Keratinocyte (primary cell): ENCODE measurements around the gene ATP7B. TPM values are rescaled to one million over a fixed set of nuclear protein-coding genes. Genes with fewer than 3 reads are reported as not detected.

Experiments used
- DNase-seq: peaks from one replicate; pipeline ENCODE4 v3.0.0-alpha.2; 2011; ENCODE audit warnings: low read depth, missing footprints, low spot score
- FAIRE-seq: peaks from 2 replicates; lab custom pipeline; 2011; peaks lifted over from hg19 to GRCh38; lab: Jason Lieb, UNC
- H2AFZ ChIP-seq: 2 replicates; pipeline ENCODE4 v1.6.0; 2012; ENCODE audit warnings: low read length, control low read depth, inconsistent platforms; ENCODE audit not compliant: control insufficient read depth
- H3K27ac ChIP-seq: 2 replicates; pipeline ENCODE4 v1.5.1; 2011; ENCODE audit warnings: low read length; ENCODE audit not compliant: control insufficient read depth, insufficient read depth
- H3K27me3 ChIP-seq: 3 replicates; pipeline ENCODE4 v1.6.0; 2011; ENCODE audit warnings: low read length; ENCODE audit not compliant: control insufficient read depth, insufficient read depth; ENCODE audit errors: extremely low read depth
- H3K36me3 ChIP-seq, 2 experiments: 2 replicates in 1 of 2; 3 replicates in 1 of 2; pipeline ENCODE4 v1.5.1; 2011; ENCODE audit warnings: low read length in 2 of 2, mild to moderate bottlenecking in 1 of 2; ENCODE audit not compliant: control insufficient read depth in 2 of 2, insufficient read depth in 2 of 2; ENCODE audit errors: extremely low read depth in 1 of 2
- H3K4me1 ChIP-seq: 3 replicates; pipeline ENCODE4 v1.5.1; 2011; ENCODE audit warnings: low read length; ENCODE audit not compliant: control insufficient read depth, insufficient read depth; ENCODE audit errors: extremely low read depth
- H3K4me2 ChIP-seq: 3 replicates; pipeline ENCODE4 v1.6.0; 2011; ENCODE audit warnings: low read depth, low read length; ENCODE audit not compliant: control insufficient read depth, insufficient read depth; ENCODE audit errors: extremely low read depth
- H3K4me3 ChIP-seq, 3 experiments: fragments of 200-600 bp in 1 of 3; sonication (generic) in 1 of 3; 2 replicates in 2 of 3; 3 replicates in 1 of 3; pipeline ENCODE4 v1.5.1; 2011 to 2016; ENCODE audit warnings: low read length in 3 of 3, mild to moderate bottlenecking in 3 of 3, control low read depth in 2 of 3, inconsistent platforms in 1 of 3, low read depth in 1 of 3, mixed read lengths in 1 of 3, mixed run types in 1 of 3, moderate library complexity in 1 of 3; ENCODE audit not compliant: control insufficient read depth in 2 of 3, insufficient read depth in 2 of 3; ENCODE audit errors: extremely low read depth in 1 of 3
- H3K79me2 ChIP-seq: 2 replicates; pipeline ENCODE4 v1.6.0; 2012; ENCODE audit warnings: low read length; ENCODE audit not compliant: control insufficient read depth, insufficient read depth
- H3K9ac ChIP-seq: 3 replicates; pipeline ENCODE4 v1.6.0; 2011; ENCODE audit warnings: low read length; ENCODE audit not compliant: control insufficient read depth, insufficient read depth; ENCODE audit errors: extremely low read depth
- H3K9me1 ChIP-seq: 3 replicates; pipeline ENCODE4 v1.6.0; 2011; ENCODE audit warnings: low read length; ENCODE audit not compliant: control insufficient read depth, insufficient read depth; ENCODE audit errors: extremely low read depth
- H3K9me3 ChIP-seq: 2 replicates; pipeline ENCODE4 v1.5.1; 2012; ENCODE audit warnings: low read depth, low read length; ENCODE audit not compliant: control insufficient read depth
- H4K20me1 ChIP-seq: 3 replicates; pipeline ENCODE4 v1.6.0; 2011; ENCODE audit warnings: low read length; ENCODE audit not compliant: control insufficient read depth, insufficient read depth; ENCODE audit errors: extremely low read depth
- EZH2 ChIP-seq: IDR thresholded peaks from one replicate; pipeline ENCODE4 v1.6.1; 2012; ENCODE audit warnings: inconsistent platforms, mild to moderate bottlenecking, low read length, moderate library complexity
- dilution Hi-C: fragments of 300-500 bp; cut with MboI; formaldehyde crosslinking; loops from one replicate; pipeline ENCODE4 v1.7.0; 2020; ENCODE audit warnings: low sequenced_read_pairs; ENCODE audit not compliant: extremely low pct_ligation_motif_present
- polyA plus RNA-seq, 5 experiments: library from polyadenylated mRNA; depleted of rRNA in 3 of 5; stranded (reverse) in 3 of 5; stranded (forward) in 1 of 5; unstranded in 1 of 5; fragments of >200 nt; gene quantifications; 1 replicate in 1 of 5; 2 replicates in 3 of 5; 3 replicates in 1 of 5; pipeline versions ENCODE4 v1.2.1 to v1.2.3, GENCODE V29; 2011 to 2012; ENCODE audit warnings: missing spikeins in 2 of 5, low read depth in 1 of 5, low replicate concordance in 1 of 5
- TF ChIP-seq, protein P1 (sequence below), 3 experiments: IDR thresholded peaks in 1 of 3; conservative IDR thresholded peaks in 1 of 3; optimal IDR thresholded peaks in 1 of 3; 2 replicates in 2 of 3; 3 replicates in 1 of 3; pipeline versions ENCODE3 to v1.5.1; 2011; ENCODE audit warnings: low read length in 3 of 3, mild to moderate bottlenecking in 3 of 3, moderate library complexity in 2 of 3, control low read depth in 1 of 3, inconsistent platforms in 1 of 3; ENCODE audit not compliant: insufficient read depth in 2 of 3; ENCODE audit errors: extremely low read depth in 1 of 3

ATP7B gene
- polyA plus RNA-seq, 1 donor (not counting 4 experiments of a cell fraction or from before 2014, with no cell fraction given) = 5.2 TPM

DNA sequence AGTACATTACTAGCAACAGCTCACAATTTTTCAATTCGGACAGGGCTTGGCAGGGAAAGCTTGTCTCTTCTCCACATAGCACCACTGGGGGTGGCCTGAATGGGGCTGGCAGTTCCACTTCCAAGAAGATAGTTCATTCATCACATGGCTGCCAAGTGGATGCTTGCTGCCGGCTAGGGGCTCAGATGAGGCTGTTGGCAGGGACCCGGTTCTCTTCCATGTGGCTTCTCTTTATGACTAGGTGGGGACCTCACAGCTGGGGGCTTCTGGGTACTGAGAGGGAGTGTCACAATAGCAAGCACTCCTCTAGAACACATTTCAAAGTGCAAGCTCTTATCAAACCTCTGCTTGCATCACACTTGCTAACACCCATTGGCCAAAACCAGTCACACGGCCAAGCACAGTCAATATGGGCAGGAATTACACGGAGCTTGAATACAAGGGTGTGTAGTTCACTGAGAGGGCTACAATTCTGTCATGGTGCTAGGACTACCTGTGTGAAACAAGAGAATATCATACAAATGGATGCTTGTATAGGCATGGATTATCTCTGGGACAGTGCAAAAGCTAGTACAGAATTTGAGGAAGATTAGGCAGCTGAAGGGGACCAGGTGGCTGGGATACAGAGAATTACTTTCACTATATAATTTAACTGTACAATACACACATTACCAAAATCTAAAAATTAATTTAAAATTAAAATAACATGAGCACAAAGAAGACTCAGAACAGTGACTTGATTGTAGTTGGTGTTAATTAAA is 32.3 kb downstream of the ATP7B start:
- H3K79me2 ChIP-seq = no peaks in the 10 kb centered on the region
- no peaks in the 10 kb centered on the region for H4K20me1 ChIP-seq
- H3K27me3 ChIP-seq = no peaks in the 10 kb centered on the region
- no peaks in the 10 kb centered on the region for H3K9me1 ChIP-seq
- peaks cover 0 to 3% of the 10 kb centered on the region in 2 experiments for H3K36me3 ChIP-seq
- no peaks in the 10 kb centered on the region for H3K9me3 ChIP-seq
- no peak overlapping the region for H3K4me3 ChIP-seq
- TF ChIP-seq, protein P1, sequence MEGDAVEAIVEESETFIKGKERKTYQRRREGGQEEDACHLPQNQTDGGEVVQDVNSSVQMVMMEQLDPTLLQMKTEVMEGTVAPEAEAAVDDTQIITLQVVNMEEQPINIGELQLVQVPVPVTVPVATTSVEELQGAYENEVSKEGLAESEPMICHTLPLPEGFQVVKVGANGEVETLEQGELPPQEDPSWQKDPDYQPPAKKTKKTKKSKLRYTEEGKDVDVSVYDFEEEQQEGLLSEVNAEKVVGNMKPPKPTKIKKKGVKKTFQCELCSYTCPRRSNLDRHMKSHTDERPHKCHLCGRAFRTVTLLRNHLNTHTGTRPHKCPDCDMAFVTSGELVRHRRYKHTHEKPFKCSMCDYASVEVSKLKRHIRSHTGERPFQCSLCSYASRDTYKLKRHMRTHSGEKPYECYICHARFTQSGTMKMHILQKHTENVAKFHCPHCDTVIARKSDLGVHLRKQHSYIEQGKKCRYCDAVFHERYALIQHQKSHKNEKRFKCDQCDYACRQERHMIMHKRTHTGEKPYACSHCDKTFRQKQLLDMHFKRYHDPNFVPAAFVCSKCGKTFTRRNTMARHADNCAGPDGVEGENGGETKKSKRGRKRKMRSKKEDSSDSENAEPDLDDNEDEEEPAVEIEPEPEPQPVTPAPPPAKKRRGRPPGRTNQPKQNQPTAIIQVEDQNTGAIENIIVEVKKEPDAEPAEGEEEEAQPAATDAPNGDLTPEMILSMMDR (optimal IDR thresholded peaks at IDR 0.05 in 1 of 3, IDR thresholded peaks at IDR 0.05 in 1 of 3, conservative IDR thresholded peaks at IDR 0.05 in 1 of 3; ENCODE audit: extremely low read depth in 1 of 3, insufficient read depth in 2 of 3, low read length in 3 of 3) = no peak
- TF ChIP-seq EZH2 = no peak
- no peak overlapping the region for H3K9ac ChIP-seq
- no peak overlapping the region for H3K27ac ChIP-seq
- DNase-seq = no peak
- H2AFZ ChIP-seq = no peak overlapping the region
- no peaks in the 10 kb centered on the region for H3K4me1 ChIP-seq
- no peak for FAIRE-seq
- H3K4me2 ChIP-seq = no peak overlapping the region
- dilution Hi-C loops = no loop called here

DNA sequence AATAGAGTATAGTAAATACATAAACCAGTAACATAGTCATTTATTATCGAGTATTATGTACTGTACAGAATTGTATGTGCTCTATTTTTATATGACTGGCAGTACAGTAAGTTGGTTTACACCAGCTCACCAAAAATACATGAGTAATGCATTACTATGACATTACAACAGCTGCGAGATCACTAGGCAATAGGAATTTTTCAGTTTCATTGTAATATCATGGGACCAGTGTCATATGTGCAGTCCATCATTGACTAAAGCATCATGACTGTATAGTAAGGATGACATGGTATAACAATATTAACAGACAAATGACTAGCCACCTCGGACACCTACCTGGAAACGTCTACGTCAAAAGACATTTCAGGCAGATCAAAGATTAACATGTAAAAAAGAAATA is 33.6 kb downstream of the ATP7B start:
- peaks cover 0 to 3% of the 10 kb centered on the region in 2 experiments for H3K36me3 ChIP-seq
- H3K79me2 ChIP-seq = no peaks in the 10 kb centered on the region
- no peaks in the 10 kb centered on the region for H3K9me1 ChIP-seq
- no peak overlapping the region for H3K27ac ChIP-seq
- no peak overlapping the region for H2AFZ ChIP-seq
- FAIRE-seq (no peak), DNase-seq (no peak)
- no peaks in the 10 kb centered on the region for H3K4me1 ChIP-seq
- no peak overlapping the region for H3K9ac ChIP-seq
- H3K9me3 ChIP-seq = no peaks in the 10 kb centered on the region
- TF ChIP-seq, protein P1 (optimal IDR thresholded peaks at IDR 0.05 in 1 of 3, IDR thresholded peaks at IDR 0.05 in 1 of 3, conservative IDR thresholded peaks at IDR 0.05 in 1 of 3; ENCODE audit: extremely low read depth in 1 of 3, insufficient read depth in 2 of 3, low read length in 3 of 3) = no peak
- TF ChIP-seq EZH2 = no peak
- dilution Hi-C loops = no loop called here
- H3K4me3 ChIP-seq = no peak overlapping the region
- no peaks in the 10 kb centered on the region for H4K20me1 ChIP-seq
- no peaks in the 10 kb centered on the region for H3K27me3 ChIP-seq
- H3K4me2 ChIP-seq = no peak overlapping the region
